GM21381 (cell line): ENCODE results near the gene POLR1E.
A peak's percentile ranks its signal among the peaks of the same experiment; 100 is the strongest.
"Not testable (repeated sequence)": the region's sequence is repeated elsewhere in the genome, so short reads cannot be mapped to it uniquely, and the experiment has no call there.

Experiments
- ATAC-seq: cut with Tn5 transposase; IDR thresholded peaks from one replicate; pipeline ENCODE4 v1.9.1; 2021; ENCODE audit warnings: mild to moderate bottlenecking, moderate library complexity; ENCODE audit not compliant: unreplicated experiment

The POLR1E gene

DNA sequence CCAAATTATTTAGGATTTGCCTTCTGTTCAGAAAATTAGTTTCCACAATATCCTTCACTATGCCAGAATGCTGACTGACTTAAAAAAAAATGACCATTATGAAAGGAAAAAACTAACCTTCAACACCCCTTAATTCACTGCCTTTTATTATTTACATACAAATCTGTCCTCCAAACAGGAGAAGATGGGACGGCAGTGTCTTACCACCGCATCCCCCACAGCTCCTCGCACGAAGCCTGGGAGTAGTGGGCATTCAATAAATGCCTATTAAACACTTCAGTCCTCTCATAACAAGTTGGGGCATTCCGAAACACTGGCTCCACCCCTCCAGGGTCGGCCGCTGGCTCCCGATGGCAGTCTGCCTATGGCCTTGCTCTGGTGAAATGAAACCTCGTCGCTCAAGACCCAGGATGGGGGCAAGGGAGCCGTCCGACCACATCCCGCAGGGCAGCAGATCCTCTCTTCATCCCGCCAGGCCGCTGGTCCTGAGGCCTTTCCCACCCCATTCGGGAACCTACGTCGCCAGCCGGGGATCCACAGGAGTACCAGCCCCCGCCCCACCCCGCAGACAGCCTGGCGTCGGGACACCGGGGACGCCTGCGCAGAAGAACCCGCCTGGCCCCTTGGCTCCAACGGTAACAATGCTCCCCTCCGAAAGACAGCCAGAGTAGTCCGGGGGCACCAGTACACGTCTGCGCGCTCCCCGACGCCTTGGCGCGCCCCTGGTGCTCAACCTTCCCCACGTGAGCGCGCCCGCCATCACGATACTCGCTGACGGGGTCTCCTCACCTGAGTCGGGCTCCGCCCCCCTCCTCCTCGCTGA lies 21.1 kb upstream of the POLR1E start:
- ATAC-seq, result peak; percentile 29

DNA sequence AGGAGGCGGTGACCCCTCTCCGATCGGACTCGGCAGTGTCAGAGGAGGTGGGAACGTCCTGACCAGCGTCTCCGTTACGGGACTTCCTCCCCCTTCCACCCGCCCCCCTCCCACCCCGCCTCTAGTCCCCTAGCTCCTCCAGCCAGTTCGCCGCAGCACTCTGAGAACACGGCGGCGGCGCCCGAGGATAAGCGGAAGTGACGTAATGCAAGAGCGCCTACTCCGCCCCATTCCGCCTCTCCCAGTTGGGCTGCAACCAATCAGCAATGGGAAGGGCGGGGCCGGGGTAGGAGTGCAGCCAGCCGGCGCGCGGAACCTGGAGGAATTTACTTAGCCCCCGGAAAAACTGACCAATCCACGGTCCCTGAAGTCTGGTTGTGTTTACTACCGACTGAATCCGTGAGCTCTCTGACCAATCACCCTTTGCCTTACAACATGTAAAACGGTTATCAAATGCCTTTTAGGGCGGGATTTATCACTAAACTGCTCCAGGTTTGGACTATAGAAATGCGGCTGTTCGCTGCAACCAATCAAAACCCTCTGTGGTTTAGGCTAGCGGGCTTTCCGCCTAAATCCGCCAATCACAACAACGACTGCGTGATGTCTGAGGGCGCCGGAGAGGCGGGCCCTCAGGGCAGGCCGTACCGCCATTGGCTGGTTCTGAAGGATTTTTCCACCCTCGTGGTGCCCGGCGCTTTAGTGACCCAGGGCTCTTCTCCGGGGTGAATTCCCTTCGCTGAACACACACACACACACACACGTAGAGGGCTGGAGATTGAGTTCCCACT lies 20.3 kb upstream of the POLR1E start, which contains the start of gene ZBTB5:
Gene ZBTB5, minus strand, starts transcription at position 202 of the 788 bp plus-strand sequence. CDS start 22,899 bp downstream, outside the sequence.
- ATAC-seq, result peak; percentile 77

DNA sequence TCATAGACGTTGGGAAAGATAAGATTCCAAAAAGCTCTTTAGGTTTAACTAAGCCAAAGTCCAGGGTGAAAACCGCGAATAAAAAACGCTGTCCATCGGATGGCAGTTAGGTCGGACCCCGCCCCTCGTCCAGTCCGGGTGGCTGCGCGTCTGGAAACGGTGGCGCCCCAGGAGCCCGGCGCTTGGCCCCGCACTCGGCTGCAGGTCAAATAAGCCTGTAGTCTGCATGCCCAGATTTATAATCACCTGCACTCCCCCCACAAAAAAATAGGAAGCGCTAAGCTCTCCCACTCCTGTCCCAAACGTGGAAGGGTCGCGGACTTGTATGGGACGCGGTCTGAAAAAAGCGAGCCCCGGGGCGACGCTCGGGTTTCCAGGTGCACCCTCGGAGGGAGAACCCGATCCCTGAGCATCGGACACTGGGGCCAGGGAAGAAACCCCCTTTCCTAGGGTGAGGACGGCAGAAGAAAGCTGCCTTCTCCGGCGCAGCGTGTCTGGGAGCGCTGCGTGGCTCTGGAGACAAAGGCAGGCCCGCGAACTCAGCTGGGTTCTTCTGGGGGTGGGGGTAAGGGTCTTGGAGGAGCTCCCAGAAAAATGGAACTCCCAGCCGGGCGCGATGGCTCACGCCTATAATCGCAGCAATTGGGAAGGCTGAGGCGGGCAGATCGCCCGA lies 19.6 kb upstream of the POLR1E start:
- ATAC-seq, result peak; percentile 11

DNA sequence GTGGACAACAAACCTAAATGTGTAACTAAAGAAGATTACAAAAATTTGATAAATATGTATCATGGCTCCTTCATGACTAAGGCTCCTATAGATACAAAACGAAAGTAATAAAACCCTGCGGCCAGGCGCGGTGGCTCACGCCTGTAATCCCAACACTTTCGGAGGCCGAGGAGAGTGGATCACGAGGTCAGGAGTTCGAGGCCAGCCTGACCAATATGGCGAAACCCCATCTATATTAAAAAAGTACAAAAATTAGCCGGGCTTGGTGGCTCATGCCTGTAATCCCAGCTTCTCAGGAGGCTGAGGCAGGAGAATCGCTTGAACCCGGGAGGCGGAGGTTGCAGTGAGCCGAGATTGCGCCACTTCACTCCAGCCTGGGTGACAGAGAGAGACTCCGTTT lies 18.2 kb upstream of the POLR1E start:
- ATAC-seq, result not testable (repeated sequence)

DNA sequence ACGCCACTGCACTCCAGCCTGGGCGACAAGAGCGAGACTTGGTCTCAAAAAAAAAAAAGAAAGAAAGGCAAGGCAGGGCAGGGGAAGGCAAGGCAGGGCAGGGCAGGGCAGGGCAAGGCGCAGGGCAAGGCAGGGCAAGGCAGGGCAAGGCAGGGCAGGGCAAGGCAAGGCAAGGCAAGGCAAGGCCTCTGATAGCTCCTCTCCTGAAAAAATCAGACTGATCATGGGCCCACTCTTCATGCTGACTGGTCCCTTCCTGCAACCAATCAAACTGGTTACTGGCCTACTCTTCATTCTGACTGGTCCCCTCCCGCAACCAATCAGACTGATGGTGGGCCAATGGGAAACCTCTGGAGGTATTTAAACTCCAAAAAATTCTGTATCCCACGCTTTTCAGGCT lies 17.1 kb upstream of the POLR1E start:
- ATAC-seq, result no peak

DNA sequence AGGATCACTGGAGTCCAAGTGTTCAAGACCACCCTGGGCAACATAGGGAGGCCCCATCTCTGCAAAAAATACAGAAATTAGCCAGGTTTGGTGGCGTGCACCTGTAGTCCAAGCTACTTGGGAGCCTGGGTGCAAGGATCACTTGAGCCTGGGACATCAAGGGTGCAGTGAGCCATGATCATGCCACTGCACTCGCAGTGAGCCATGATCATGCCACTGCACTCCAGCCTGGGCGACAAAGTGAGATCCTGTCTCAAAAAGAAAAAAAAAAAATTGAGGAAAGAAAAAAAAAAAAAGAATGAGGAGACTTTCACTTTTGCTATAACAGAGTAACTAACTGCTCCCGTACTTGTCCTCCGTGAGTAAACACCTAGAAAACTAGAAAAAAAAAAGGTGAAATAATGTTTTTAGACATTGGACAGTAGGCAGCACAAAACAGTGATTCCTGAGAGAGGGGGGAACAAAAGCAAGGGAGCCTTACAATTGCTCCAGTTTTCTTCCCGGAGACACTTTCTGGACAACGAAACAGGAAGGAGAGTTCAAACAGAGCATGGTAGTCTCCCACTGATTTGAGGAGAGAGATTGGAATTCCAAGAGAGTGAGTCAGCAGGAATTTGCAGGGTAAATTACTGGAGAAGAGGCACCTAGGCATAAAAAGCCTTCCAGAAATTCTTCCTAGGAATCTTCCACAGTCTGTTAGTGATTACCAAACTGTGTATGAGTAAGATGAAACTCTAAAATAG lies 13.6 kb upstream of the POLR1E start:
- no peak for ATAC-seq

DNA sequence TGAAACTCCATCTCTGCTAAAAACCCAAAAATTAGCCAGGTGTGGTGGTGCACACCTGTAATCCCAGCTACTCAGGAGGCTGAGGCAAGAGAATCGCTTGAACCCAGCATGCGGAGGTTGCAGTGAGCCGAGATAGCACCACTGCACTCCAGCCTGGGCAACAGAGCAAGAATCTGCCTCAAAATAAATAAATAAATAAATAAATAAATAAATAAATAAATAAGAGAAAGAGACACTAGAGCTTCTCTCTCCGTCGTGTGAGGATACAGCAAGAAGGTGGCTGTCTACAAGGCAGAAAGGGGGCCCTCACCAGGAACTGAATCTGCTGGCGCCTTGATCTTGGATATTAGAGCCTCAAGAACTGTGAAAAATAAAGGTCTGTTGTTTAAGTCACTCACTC lies 11.8 kb upstream of the POLR1E start:
- not testable (repeated sequence) for ATAC-seq

DNA sequence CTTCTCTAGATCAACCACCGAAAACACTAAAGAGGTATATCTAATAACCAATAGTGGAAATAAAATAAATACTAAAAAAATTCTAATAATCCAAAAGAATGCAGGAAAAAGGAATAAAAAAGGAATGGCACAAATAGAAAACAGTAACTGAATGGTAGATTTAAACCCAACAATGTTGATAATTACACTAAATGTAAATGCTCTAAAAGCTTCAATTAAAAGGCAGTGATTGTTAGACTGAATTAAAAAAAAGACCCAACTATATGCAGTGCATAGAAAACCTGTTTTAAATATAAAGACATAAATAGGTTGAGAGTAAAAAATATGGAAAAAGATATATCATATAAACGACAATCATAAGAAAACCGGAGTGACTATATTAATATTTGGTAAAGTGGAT lies 11.3 kb upstream of the POLR1E start:
- no peak for ATAC-seq

DNA sequence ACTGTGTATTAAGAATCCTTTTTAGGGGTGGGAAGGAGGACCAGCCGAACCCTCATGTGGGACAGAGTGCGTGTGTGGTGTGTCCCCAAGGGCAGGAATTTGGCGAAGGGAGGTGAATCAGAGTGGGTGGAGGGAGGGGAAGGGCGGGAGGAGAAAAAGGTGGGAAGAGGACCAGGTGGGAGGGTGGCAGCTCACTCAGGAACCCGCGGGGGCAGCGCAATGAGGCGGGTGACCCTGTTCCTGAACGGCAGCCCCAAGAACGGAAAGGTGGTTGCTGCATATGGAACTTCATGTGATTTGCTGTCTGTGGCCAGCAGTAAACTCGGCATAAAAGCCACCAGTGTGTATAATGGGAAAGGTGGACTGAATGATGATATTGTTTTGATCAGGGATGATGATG lies 8.8 kb upstream of the POLR1E start:
- ATAC-seq, result no peak

DNA sequence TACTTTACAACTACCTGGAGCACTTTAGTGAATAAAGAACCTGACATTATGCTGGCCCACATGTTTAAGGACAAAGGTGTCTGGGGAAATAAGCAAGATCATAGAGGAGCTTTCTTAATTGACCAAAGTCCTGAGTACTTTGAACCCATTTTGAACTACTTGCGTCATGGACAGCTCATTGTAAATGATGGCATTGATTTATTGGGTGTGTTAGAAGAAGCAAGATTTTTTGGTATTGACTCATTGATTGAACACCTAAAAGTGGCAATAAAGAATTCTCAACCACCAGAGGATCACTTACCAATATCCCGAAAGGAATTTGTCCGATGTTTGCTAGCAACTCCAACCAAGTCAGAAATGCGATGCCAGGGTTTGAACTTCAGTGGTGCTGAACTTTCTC lies 8.3 kb upstream of the POLR1E start:
- not testable (repeated sequence) for ATAC-seq

DNA sequence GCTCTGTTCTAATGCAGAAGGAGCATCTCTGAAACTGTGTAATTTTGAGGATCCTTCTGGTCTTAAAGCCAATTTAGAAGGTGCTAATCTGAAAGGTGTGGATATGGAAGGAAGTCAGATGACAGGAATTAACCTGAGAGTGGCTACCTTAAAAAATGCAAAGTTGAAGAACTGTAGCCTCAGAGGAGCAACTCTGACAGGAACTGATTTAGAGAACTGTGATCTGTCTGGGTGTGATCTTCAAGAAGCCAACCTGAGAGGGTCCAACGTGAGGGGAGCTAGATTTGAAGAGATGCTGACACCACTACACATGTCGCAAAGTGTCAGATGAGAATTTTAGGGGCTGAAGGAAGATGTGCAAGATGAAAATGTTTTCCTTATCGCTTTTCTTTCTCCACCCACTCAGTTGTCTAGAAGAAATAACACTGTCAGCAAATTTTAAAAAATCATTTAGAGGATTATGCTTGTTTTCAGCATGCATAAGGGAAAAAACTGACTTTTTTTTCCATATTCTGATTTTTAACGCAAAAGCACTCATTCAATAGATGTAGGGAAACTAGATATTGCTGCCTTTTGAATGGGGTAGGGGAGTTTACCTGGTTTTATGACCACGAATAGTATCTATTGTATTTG lies 7.6 kb upstream of the POLR1E start:
- ATAC-seq, result not testable (repeated sequence)

DNA sequence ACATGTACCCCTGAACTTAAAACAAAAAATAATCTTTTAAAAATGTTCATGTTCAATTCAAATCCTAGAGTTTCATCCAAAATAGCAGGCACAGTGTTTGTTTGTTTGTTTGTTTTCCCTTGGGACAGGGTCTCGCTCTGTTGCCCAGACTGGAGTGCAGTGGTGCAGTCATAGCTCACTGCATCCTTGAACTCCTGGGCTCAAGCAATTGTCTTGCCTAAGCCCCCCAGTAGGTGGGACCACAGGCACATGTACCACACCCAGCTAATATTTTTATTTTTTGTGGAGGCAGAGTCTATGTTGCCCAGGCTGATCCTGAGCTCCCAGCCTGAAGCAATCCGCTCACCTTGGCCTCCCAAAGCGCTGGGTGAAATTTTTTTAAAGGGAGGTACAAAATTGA lies 5.0 kb upstream of the POLR1E start:
- ATAC-seq, result no peak

DNA sequence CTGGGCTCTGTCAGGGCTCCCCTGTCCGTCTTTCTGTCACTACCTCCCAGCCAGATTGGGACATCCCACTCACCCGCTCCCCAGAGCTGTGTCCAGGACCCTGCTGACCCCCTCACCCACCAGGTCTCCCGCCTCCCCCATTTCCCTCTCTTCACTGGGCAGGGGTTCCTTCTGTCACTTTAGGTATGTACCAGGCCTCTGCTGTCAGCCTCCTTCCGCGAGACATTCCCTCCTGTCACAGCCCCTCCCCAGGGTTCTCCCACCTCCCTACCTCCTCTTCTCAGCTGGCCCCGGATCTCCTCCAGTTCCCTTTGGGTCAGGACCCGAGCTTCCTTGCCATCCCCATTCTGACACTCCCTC lies 488 bp downstream of the POLR1E start:
- no peak for ATAC-seq

DNA sequence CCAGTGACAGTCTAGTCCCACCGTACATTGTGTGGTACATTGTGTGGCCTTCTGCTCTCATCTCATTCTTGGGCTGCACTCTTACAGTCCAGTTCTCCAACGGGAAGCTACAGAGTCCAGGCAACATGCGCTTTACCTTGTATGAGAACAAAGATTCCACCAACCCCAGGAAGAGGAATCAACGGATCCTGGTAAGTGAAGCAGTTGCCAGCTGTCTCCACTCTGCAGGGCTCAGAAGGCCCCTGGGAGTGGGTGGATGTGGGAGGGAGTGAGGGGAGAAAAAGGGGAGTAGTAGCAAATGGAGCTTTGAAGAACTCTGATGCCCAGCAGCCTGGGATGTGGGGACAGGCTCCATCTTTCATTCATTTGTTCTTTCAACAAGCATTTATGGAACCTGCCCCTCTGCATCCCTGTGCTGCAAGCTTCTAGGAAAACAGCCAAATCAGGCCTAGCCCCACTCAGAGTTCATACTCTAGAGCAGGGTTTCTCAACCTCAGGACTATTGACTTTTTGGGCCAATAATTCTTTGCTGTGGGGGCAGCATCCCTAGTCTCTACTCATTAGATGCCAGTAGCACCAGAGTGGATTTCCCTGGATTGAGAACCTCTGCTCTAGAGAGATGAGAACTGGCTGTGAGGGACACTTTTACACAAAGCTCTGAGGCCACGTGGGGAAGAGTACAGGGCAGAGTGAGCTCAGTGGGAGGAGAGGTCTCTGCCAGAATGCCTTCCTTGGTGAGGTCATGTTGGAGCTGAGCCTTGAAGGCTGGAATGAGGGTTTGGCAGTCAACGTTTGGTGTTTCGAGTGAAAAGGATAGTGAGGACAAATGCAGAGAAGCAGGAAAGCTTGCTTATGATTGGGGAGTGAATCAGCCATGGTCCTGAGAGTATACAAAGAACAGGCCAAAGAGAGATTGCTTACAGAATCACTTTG lies 1.1 kb downstream of the POLR1E start:
- ATAC-seq, result no peak

DNA sequence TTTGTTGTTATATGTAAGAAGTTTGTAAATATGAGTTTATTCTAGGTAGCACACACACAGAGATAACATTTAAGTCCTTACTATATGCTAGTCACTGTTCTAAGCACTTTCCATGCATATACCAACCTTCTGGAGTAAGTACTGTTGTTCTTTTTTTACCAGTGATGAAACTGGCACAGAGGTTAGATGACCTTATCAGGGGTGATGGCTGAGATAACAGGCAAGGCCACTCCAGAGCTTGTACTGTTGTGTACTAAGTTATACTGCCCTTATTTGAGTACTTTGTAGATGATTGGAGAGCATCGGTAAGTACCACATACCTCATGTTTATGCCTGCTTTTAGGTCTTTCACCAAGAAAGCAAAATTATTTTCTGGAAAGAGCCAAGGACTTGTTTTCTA lies 6.2 kb downstream of the POLR1E start:
- no peak for ATAC-seq

DNA sequence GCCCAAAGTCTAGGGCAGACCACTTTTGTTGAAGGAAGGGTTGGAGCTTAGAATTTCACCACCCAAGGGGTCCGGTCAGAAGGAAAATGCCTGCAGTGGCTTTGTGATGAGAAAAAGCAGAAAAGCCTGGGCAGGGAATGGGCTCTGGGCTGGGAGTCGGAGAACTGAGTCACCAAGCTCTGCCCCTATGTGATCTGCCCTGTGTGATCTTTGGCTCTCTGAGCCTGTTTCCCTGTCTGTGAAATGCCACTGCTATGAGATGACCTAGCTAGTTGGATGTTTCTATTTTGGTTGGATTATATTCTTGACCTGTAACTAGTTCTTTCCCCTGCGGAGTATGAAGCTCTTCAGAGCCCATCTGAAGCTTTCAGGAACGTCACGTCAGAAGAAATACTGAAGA lies 9.8 kb downstream of the POLR1E start:
- ATAC-seq, result no peak

DNA sequence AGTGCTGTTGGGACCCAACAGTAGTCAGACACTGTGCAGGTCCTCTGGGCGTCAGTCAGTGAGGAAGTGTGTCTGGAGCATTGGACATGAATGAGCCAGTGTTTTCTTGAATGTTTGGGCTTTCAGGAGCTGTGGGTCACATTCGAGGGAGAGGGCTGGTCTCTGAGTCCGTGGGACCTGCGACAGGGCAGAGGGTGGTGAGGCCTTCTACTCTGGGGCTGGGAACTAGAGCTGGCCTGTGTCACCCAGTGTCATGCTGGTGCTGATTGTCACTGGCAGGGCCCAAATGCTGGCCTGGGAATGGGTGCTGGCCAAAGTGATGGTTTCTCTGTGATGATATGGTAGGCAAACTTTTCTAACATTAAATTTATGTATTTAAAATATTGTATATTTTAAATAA lies 10.3 kb downstream of the POLR1E start:
- no peak for ATAC-seq

DNA sequence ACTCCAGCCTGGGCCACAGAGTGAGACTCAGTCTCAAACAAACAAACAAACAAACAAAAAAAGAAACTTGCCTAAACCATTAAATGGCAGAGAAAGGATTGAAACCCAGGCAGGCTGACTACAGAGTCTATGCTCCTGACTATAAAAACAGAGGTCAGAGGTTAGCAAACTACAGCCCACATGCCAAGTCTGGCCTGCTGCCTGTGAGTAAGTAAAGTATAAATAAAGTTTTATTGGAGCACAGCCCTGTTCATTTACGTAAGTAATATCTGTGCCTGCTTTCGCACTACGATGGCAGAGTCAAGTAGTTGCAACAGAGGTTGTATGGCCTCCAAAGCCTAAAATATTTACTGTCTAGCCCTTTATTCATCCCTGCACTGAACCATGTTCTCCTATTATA lies 11.6 kb downstream of the POLR1E start:
- no peak for ATAC-seq

DNA sequence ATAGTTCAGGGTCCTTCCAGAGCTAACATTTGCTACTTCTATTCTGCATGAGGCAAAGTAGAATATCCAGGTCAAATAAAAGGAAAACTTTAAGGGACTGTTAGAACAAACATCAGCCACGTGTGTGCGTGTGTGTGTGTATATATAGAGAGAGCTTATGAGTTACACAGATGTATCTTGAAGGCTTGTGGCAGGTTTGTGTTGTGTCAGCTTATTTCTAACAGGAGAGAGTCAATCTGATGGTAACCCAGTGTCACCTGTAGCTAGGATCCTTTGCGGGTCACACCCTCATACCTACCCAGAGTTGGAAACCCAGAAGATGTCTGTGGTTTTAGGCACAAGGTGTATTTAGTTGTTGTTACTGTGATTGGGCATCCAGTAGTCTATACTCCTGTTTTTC lies 12.7 kb downstream of the POLR1E start:
- no peak for ATAC-seq
